Bronchial epithelial cell (primary cell): ENCODE results near the gene SFTPB. TPM values are rescaled to one million over a fixed set of nuclear protein-coding genes. Genes with fewer than 3 reads are reported as not detected.

ENCODE experiments used
- DNase-seq: peaks from one replicate; pipeline ENCODE4 v3.0.0-alpha.2; 2010; ENCODE audit warnings: low read depth
- FAIRE-seq: peaks from 2 replicates; lab custom pipeline; 2011; peaks lifted over from hg19 to GRCh38; lab: Jason Lieb, UNC
- H3K27me3 ChIP-seq: 2 replicates; pipeline ENCODE4 v1.5.1; 2011; ENCODE audit warnings: low read length; ENCODE audit not compliant: control insufficient read depth, insufficient read depth
- H3K36me3 ChIP-seq: 2 replicates; pipeline ENCODE4 v1.5.1; 2011; ENCODE audit warnings: low read length; ENCODE audit not compliant: control insufficient read depth, insufficient read depth
- H3K4me3 ChIP-seq: 2 replicates; pipeline ENCODE4 v1.5.1; 2011; ENCODE audit warnings: mild to moderate bottlenecking, low read depth, low read length, control low read depth
- total RNA-seq: library from RNA; depleted of rRNA; stranded (reverse); fragments of >200 nt; gene quantifications from 2 replicates; pipeline ENCODE4 v1.2.1, GENCODE V29; 2014
- TF ChIP-seq, protein P1 (sequence below): IDR thresholded peaks from 2 replicates; pipeline ENCODE4 v1.5.1; 2011; ENCODE audit warnings: mild to moderate bottlenecking, moderate library complexity, low read length, control low read depth, inconsistent platforms; ENCODE audit not compliant: insufficient read depth, severe bottlenecking

SFTPB gene
- total RNA-seq, 1 donor from 2014 or later, result not detected

DNA sequence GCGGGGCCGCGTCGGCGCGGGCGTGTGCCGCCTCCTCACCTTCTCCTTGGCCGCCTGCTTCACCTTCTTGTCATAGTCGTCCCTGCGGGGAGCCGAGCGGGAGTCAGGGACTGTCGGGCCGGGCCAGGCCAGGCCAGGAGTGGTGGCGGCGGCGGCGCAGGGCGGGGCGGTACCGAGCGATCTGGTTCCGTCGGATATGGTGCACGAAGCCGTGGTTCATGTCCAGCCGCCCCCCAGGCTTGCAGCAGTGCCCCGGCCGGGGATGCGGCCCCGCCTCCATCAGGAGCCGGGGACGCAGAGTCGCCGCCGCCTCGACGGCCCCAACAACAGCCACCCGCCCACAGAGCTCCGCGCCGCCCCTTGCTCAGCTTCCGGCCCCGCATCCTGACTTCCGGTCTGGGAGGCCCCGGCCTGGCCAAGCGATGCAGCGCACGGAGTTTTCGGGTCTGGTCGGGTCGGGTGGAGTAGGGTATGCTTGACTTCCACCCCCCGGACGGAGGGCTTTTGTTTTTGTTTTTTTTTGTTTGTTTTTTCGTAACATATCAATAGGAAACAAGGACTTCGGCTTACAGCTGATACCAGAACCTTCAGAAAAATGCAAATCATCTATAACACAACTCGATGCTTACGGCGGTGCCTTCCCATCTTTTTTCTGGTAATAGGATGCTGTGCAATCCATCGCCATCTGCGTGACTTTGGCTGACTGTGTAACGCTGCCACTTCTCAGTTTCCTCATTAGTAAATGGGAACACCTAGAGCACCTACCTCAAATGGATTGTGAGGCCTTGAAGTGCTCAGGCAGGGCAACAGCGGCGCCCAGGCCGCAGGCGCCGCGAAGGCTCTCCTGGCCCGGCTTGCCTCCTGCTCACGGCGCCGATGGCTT lies 56.1 kb downstream of the SFTPB start, which contains the start of gene C2orf68:
Gene C2orf68 (minus strand): TSS at position 362 of the 883 bp plus-strand sequence. CDS start 82 bp downstream, at position 280.
- H3K4me3 ChIP-seq, result peak within 1 kb of the TSS; percentile 82
- TF ChIP-seq, protein P1, sequence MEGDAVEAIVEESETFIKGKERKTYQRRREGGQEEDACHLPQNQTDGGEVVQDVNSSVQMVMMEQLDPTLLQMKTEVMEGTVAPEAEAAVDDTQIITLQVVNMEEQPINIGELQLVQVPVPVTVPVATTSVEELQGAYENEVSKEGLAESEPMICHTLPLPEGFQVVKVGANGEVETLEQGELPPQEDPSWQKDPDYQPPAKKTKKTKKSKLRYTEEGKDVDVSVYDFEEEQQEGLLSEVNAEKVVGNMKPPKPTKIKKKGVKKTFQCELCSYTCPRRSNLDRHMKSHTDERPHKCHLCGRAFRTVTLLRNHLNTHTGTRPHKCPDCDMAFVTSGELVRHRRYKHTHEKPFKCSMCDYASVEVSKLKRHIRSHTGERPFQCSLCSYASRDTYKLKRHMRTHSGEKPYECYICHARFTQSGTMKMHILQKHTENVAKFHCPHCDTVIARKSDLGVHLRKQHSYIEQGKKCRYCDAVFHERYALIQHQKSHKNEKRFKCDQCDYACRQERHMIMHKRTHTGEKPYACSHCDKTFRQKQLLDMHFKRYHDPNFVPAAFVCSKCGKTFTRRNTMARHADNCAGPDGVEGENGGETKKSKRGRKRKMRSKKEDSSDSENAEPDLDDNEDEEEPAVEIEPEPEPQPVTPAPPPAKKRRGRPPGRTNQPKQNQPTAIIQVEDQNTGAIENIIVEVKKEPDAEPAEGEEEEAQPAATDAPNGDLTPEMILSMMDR, result no peak
- peaks cover 9% of the 10 kb centered on the region for H3K36me3 ChIP-seq
- no peaks in the 10 kb centered on the region for H3K27me3 ChIP-seq
- FAIRE-seq (no peak), DNase-seq (peak; percentile 59)

DNA sequence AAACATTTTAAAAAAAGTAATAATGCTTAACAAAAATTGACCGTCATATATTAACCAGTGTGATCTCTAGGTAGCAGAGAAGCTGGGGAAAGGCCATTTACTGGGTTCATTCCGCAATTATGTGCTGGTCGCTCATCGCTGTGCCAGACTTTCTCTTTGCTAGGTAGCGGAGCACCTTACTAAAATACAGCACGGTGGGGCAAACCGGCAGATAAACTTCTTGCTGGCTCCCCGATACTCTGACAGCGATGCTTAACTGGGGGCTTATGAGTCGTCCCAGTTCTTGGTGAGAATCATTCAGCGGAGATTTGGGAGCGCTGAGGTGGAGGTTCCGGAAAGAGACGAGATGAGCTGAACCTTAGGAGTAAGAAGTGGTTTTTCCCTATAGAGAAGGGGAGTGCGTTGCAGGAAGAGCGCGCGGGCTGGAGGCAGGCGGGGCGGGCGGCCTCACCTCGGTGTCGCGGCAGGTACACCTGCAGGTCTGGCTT lies 56.7 kb downstream of the SFTPB start:
- FAIRE-seq, result no peak
- H3K27me3 ChIP-seq, result no peaks in the 10 kb centered on the region

More for the DNA sequence above, 56.7 kb downstream of the SFTPB start:
- Histone ChIP-seq H3K36me3 (peaks cover 9% of the 10 kb centered on the region), H3K4me3 (peak overlapping the region; percentile 82)
- DNase-seq, result no peak
- TF ChIP-seq, protein P1, result no peak

Other genes with a start within 250 kb of the SFTPB start
- gene SH2D6, start 249.5 kb downstream of the SFTPB start, total RNA-seq, result 0.13 TPM in 1 of 2 replicates, not detected in the other
- 81.9 and 103 TPM in 2 replicates for gene MAT2A, start 129.0 kb downstream of the SFTPB start, total RNA-seq
- gene GGCX, start 106.7 kb downstream of the SFTPB start, total RNA-seq, result 27.9 and 33.0 TPM in 2 replicates
- gene VAMP8, start 90.6 kb downstream of the SFTPB start, total RNA-seq, result 41.3 and 67.6 TPM in 2 replicates
- gene VAMP5, start 83.8 kb downstream of the SFTPB start, total RNA-seq, result 4.5 and 5.5 TPM in 2 replicates
- gene RNF181, start 72.5 kb downstream of the SFTPB start, total RNA-seq, result 240 and 318 TPM in 2 replicates
- 8.3 and 9.2 TPM in 2 replicates for gene TMEM150A, start 65.5 kb downstream of the SFTPB start, total RNA-seq
- 9.5 and 18.8 TPM in 2 replicates for gene C2orf68, start 56.1 kb downstream of the SFTPB start, total RNA-seq
- 26.8 and 32.4 TPM in 2 replicates for gene USP39, start 52.0 kb downstream of the SFTPB start, total RNA-seq
- gene GNLY, start 26.2 kb upstream of the SFTPB start, total RNA-seq, result not detected in 2 replicates
- 0.79 TPM in 1 of 2 replicates, not detected in the other for gene ATOH8, start 85.8 kb upstream of the SFTPB start, total RNA-seq
- 2.6 and 29.7 TPM in 2 replicates for gene ST3GAL5, start 220.8 kb upstream of the SFTPB start, total RNA-seq